Measurements from ENCODE around the gene LYRM4.
"Not testable (repeated sequence)": the region's sequence is repeated elsewhere in the genome, so short reads cannot be mapped to it uniquely, and the experiment has no call there.

The LYRM4 gene

DNA sequence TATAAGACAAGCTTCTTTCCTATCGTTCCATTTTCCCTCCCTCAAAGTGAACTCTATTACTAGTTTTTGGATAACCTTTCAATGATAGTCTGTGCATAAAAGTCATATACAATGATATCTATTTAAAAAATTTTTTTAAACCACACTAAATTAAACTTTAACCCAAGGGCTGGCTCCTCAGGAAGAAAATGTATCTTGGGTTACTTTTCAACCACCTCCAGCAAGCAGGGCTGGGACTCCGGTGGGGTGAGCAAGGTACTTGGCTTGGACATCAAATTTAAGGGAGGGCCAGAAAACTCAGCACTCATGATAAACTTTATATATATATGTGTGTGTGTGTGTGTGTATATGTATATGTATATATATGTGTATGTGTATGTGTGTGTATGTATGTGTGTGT is 189.5 kb downstream of the LYRM4 start:
- FAIRE-seq: no peak

DNA sequence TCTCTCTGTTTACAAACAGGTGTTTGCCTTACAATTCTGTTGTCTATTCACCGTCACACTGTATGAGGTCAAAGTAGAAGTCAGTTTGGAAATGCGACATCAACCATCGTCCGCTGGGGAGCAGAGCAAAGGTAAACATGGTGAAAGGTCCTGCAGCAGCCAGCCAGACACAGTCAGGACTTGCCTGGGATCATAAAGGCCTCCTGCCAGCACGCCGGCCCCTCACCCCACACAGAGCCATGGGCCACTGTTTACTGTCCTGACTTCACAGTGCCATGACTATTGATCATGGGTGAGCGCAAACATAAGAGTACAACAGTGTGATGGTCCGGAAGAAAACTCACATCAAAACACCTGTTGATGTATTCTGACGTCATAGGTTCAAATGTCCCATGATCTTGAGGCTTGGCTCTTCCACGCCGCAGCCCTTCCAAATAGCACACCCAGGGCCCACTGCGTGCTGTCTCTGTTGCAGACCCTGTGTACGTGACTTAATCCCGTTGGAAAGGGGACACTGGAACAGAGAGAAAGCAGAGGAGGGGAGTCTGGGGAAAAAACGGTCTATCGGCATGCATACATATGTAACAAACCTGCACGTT is 192.5 kb downstream of the LYRM4 start:
- no peak for FAIRE-seq

DNA sequence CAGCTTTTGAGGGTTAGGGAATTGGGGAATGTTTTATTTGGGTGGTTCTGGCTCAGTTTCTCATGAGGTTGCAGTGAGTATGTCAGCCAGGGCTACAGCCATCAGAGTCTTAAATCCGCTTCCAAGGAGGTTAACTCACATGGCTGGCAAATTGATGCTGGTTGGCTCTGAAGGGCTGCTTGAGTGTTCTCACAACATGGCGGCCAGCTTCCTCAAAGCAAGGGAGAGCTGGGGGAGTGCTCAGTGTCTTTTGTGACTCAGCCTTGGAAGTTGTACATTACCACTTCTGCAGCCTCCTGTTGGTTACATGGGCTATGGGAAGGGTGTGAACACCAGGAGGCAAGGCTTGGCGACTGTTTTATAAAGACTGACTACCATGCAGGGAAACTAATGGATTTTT is 193.4 kb downstream of the LYRM4 start:
- FAIRE-seq: no peak

DNA sequence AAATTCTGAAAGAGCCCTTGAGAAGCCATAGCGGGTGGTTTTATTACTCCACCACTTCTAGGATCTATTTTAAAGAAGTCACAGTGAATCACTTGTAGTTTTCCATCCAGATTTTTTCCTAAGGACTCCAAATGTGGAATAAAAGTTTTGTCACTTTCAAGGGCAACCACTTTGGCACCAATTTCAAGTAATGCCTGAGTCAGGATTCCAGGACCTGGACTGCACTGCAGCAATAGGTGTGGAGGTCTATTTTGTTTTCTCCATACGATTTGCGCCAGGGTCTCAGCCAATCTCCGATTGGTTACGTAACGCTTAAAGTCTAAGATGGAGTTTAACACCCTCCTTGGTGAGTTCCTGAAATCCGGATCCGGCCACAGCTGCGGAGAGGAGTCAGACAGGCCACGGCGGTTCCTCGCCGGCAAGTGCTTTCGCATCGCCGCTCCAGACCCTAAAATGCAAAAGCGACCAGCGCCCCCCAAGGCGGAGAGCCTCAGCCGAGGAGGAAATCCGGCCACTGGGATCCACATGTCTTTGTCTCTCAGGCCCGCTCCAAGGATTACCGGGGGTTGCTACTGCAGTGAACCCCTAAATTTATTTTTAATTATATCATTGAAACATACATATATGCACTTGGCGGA is 194.2 kb downstream of the LYRM4 start:
- no peak for FAIRE-seq

DNA sequence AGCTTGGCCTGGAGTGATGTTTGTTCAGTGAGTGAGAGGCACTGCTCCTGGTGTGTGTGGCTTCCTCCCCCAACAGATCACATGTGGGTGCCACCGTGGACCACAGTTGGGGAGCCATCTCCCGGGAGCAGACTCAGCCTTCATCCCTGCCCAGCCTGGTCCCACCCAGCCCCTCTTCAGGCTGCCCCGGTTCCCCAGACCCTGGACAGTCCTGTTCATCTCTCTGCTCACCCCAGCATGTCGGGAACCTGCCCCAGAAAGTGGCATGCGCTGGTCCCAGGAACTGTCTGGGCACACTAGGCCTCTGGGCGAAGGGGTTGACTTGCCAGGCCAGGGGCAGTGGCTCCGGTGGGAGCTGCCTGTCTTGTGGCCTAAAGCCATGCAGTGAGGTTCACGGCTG is 197.1 kb downstream of the LYRM4 start:
- no peak for FAIRE-seq

DNA sequence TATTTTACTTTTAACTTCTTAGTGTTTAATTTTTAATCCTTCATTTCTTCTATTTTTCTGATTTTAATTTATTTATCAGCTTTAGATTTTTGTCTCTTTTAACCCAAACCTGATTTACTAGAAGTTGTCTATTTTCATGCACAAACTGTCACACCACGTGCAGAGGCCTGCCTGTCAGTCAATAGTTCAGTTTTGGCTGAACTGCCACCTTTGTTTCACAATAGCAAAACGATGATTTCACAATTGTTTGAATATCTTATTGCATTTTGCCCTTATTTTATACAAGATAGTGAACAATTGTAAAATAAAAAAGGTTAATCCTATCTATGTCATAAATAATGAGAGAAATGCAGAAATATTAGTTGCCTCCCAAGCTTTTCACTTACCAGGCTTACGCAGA is 199.6 kb downstream of the LYRM4 start:
- no peak for FAIRE-seq

DNA sequence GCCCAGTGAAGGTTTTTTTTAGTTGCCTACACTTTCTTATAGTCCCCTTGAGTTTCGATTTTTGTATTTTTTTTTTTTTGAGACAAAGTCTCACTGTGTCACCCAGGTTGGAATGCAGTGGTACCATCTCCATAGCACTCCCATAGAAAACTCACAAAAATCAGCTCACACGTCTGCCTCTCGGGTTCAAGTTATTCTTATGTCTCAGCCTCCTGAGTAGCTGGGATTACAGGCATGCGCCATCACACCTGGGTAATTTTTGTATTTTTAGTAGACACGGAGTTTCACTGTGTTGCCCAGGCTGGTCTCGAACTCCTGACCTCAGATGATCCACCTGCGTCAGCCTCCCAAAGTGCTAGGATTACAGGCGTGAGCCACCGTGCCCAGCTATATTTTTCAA is 200.3 kb downstream of the LYRM4 start:
- not testable (repeated sequence) for FAIRE-seq

DNA sequence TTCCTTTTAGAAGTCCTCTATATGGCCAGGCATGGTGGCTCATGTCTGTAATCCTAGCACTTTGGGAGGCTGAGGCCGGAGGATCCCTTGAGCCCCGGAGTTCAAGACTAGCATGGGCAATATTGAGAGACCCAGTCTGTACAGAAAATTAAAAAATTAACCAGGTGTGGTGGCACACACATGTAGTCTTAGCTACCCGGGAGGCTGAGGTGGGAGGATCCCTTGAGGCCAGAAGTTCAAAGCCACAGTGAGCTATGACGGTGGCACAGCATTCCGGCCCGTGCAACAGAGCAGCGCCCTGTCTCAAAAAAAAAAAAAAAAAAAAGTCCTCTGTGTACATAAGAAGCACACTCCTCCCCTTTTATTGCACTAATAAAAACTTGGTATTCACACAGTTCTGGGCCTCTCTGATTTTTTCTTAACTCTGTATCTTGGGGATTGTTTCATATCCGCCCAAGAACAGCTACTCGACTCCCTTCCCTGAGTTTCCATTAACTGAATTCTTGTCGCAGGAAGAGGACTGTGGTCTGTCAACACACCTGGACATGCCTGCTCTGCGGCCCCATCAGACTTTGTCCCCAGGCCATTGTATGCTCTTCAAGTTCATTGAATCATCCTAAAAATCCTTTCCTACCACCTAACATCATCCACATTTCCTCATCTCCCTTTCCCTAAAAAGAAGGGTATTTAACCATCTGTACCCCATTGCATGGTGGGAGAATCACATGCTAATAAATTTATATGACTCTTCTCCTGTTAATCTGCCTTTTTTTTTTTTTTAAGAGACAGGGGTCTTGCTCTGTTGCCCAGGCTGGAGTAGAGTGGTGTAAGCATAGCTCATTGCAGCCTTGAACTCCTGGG is 201.5 kb downstream of the LYRM4 start:
- FAIRE-seq: no peak

Measured in G401.6 (cell line).